Fibroblast of pulmonary artery (primary cell): ENCODE measurements around the gene FAM187B.

Experiments
- DNase-seq: peaks from one replicate; pipeline ENCODE4 v3.0.0-alpha.2; 2010; ENCODE audit warnings: low read depth
- H3K4me3 ChIP-seq: replicated peaks from 2 replicates; pipeline ENCODE4 v1.5.1; 2011; ENCODE audit warnings: low read depth, mild to moderate bottlenecking, control low read depth, low read length, moderate library complexity
- TF ChIP-seq, protein P1 (sequence below): IDR thresholded peaks from 2 replicates; pipeline ENCODE4 v1.5.1; 2011; ENCODE audit warnings: mild to moderate bottlenecking, control low read depth, low read length, inconsistent platforms; ENCODE audit errors: missing control alignments

The FAM187B gene

DNA sequence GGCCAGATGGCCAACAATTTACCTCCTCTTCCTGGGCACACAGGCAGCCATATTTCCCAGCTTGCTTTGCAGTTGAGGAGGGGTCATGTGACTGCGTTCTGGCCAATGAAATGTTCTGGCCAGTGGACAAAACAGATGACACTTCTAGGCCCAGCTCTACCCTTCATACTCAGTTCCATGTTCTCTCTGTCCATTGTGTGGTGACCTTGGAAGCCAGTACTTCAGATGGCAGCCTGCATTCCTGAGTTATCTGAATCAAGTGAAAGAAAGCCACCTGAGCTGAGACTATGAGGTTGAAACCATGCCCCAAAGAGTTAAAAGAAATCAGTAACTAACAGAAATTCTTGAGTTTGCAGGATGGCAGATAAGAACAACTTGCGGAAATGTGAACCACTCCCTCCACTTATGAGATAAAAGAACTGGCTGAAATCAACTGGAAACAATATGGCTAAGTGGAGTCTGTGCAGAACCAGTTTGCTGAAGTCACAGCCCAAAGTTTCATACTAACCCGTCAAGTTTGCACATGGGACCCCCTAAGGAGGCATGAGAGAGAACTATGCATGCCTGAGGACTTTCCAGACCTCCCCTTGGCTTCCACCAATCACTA, 8.1 kb downstream of the FAM187B start:
- peak; percentile 21 for DNase-seq
- TF ChIP-seq, protein P1, sequence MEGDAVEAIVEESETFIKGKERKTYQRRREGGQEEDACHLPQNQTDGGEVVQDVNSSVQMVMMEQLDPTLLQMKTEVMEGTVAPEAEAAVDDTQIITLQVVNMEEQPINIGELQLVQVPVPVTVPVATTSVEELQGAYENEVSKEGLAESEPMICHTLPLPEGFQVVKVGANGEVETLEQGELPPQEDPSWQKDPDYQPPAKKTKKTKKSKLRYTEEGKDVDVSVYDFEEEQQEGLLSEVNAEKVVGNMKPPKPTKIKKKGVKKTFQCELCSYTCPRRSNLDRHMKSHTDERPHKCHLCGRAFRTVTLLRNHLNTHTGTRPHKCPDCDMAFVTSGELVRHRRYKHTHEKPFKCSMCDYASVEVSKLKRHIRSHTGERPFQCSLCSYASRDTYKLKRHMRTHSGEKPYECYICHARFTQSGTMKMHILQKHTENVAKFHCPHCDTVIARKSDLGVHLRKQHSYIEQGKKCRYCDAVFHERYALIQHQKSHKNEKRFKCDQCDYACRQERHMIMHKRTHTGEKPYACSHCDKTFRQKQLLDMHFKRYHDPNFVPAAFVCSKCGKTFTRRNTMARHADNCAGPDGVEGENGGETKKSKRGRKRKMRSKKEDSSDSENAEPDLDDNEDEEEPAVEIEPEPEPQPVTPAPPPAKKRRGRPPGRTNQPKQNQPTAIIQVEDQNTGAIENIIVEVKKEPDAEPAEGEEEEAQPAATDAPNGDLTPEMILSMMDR = no peak
- H3K4me3 ChIP-seq = no peak overlapping the region

DNA sequence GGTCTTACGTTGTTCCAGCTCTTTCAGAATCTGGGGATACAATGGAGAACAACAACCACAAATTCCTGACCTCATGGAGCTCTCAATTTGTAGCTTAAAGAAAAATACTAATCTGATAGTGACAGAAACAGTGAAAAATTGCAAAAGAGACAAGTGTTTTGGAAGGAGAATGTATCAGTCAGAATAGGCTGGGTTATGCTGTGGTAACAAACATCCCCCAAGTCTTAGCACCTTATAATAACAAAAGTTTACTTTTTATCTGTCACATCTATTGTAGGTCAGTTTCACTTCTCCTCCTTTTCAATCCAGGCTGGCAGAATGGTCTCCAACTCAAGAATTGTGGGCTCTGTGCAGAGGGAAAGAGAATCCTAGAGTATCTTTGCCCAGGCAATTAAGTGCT, 9.5 kb downstream of the FAM187B start:
- TF ChIP-seq, protein P1 = no peak
- DNase-seq = no peak
- no peak overlapping the region for H3K4me3 ChIP-seq

DNA sequence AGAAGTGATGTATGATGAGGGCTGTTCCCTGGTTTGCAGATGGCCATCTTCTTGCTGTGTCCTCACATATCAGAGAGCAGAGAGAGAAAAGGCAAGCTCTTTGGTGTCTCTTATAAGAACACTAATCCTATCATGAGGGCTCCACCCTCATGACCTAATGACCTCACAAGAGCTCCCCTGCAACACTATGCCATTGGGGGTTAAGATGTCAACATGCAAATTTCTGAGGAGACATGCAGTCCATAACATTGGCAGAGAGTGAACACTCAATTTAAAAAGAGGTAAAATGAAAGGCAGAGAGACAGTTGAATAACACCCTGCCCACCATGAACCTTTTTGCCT, 10.9 kb downstream of the FAM187B start:
- TF ChIP-seq, protein P1 = no peak
- no peak overlapping the region for H3K4me3 ChIP-seq
- DNase-seq = no peak

DNA sequence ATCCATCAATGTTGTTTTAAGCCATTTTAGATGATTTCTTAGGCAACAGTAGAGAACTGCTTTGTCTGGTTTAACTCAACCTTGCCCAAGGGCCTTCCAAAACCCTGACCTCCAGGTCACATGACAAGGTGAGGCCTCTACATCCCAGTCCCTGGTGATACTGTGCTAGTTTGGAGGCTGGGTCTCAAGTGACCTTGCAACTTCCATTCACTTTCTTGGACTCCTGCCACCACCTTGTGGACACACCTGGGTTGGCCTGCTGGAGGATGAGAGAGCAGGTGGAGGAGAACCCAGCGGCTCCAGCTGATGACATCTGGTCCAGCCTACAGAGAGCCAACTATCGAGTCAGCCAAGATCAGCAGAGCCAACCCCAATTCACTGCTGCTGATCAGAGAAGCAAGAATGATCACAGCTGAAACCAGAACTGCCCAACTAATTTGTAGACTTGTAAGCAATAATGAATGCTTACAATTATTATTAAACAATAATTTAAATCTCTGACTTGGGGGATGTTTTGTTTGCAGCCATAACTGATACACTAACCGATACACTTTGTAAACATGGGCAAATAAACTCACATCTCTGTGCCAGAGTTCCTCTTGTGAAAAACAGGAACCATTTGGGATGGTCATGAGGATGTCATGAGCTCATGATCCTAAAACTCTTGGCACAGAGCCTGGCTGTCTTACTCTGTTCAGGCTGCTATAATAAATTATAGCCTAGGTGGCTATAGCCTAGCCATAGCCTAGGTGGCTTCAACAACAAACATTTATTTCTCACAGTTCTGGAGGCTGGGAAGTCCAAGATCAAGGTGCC, 11.5 kb downstream of the FAM187B start:
- H3K4me3 ChIP-seq = no peak overlapping the region
- DNase-seq = no peak
- TF ChIP-seq, protein P1 = no peak

DNA sequence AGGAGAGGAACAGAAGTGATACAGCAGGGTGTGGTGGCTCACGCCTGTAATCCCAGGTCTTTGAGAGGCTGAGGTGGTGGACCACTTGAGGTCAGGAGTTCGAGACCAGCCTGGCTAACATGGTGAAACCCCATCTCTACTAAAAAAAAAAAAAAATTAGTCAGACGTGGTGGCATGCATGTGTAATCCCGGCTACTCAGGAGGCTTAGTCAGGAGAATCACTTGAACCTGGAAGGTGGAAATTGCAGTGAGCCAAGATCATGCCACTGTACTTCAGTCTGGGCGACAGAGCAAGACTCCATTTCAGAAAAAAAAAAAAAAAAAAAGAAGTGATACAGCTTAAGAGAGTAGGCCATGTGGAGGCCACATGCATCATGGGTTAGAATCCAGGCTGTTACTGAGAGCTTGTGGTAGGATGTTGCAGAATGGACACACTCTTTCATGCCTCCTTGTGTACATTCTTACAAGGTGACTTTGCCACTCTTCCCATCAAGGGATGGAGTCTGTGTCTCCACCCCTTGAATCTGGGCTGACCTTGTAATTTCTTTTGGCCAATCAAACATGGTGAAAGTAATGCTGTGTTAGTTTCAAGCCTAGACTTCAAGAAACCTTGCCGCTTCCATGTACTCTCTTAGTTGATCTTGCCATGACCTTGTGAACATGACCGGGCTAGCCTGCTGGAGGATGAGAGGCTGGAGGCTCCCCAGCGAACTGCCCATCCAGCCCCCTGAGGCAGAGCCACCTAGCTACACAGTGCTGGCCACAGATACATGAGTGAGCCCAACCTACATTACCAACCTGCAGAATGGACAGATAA, 12.3 kb downstream of the FAM187B start:
- no peak overlapping the region for H3K4me3 ChIP-seq
- TF ChIP-seq, protein P1 = no peak
- DNase-seq = no peak

DNA sequence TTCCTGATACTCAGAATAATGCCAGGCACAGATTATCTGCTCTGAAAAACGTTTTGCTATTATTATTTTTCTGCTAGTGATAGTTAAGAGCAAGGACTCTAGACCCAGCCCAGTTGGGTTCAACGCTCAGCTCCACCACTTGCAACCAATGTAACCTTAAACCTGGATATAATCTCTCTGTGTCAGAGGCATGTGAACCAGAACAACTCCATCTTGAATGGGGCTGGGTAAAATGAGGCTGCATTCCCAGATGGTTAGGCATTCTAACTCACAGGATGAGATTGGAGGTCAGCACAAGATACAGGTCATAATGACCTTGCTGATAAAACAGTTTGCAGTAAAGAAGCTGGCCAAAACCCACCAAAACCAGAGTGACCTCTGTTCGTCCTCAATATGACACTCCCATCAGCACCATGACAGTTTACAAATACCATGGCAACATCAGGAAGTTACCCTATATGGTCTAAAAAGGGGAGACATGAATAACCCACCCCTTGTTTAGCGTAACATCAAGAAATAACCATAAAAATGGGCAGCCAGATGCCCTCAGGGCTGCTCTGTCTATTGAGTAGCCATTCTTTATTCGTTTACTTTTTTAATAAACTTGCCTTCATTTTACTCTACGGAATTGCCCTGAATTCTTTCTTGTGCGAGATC, 13.6 kb downstream of the FAM187B start:
- TF ChIP-seq, protein P1 = no peak
- H3K4me3 ChIP-seq = no peak overlapping the region
- no peak for DNase-seq
